Measurements from ENCODE around the gene AMACR. TPM values are rescaled to one million over a fixed set of nuclear protein-coding genes. Genes with fewer than 3 reads are reported as not detected.
"Not testable (repeated sequence)": the region's sequence is repeated elsewhere in the genome, so short reads cannot be mapped to it uniquely, and the experiment has no call there.

AMACR gene
- total RNA-seq, 2 experiments from 2014 or later = 8.6 to 10.1 TPM

- no peak overlapping the region for H3K27ac Mint-ChIP-seq
- H3K27me3 Mint-ChIP-seq (ENCODE audit: low read depth) = no peaks in the 10 kb centered on the region
- no peaks in the 10 kb centered on the region for H3K9me3 Mint-ChIP-seq
- peaks cover 18% of the 10 kb centered on the region for H3K4me1 Mint-ChIP-seq (ENCODE audit: low read depth)
- H3K4me3 Mint-ChIP-seq = no peak overlapping the region
- intact Hi-C loops (cut with micrococcal nuclease) = no loop called here
- DNase-seq = no peak
- CTCF ChIA-PET = interaction anchor here (0.9 to 1.1 kb wide), 2 partner anchors 11 to 42 kb away, joined by 3 to 4 read pairs; no protein-coding TSS in a partner anchor
- no peaks in the 10 kb centered on the region for H3K36me3 Mint-ChIP-seq (ENCODE audit: low read depth)
Measured at GRCh38 chr5:34012791-34013190, 4.9 kb upstream of the AMACR start.

- peaks cover 24% of the 10 kb centered on the region for H3K4me1 Mint-ChIP-seq (ENCODE audit: low read depth)
Measured at GRCh38 chr5:34011536-34011935, 3.7 kb upstream of the AMACR start.

GRCh38 chr5:34010146-34010545 is 2.3 kb upstream of the AMACR start:
- CTCF ChIA-PET; H3K36me3 Mint-ChIP-seq (ENCODE audit: low read depth); H3K9me3 Mint-ChIP-seq; H3K27me3 Mint-ChIP-seq (ENCODE audit: low read depth); H3K4me3 Mint-ChIP-seq; intact Hi-C loops (cut with micrococcal nuclease); DNase-seq; H3K27ac Mint-ChIP-seq: not testable (repeated sequence)
- H3K4me1 Mint-ChIP-seq (ENCODE audit: low read depth) = peaks cover 28% of the 10 kb centered on the region

More at GRCh38 chr5:34011536-34011935, 3.7 kb upstream of the AMACR start:
- H3K27me3 Mint-ChIP-seq (ENCODE audit: low read depth) = no peaks in the 10 kb centered on the region
- CTCF ChIA-PET = interaction anchor here (0.6 kb wide), 1 partner anchor 825 kb away, joined by 3 read pairs; no protein-coding TSS in a partner anchor
- H3K27ac Mint-ChIP-seq = no peak overlapping the region
- no peak overlapping the region for H3K4me3 Mint-ChIP-seq
- no peaks in the 10 kb centered on the region for H3K9me3 Mint-ChIP-seq
- intact Hi-C loops (cut with micrococcal nuclease) = no loop called here
- no peak for DNase-seq
- no peaks in the 10 kb centered on the region for H3K36me3 Mint-ChIP-seq (ENCODE audit: low read depth)

DNA sequence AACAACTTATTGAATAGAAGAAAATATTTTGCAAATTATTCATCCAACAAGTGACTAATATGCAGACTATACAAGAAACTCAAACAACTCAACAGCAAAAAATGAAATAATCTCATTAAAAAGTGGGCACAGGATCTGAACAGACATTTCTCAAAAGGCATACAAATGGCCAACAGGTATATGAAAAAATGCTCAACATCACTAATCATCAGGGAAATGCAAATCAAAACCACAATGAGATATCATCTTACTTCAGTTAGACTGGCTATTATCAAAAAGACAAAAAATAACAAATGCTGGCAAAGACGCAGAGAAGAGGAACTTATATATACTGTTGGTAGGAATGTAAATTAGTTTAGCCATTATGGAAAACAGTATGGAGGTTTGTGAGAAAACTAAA is 1.8 kb upstream of the AMACR start:
- CTCF ChIA-PET = interaction anchor here (1.5 to 2.0 kb wide), 2 partner anchors 13 to 39 kb away, joined by 3 to 7 read pairs; no protein-coding TSS in a partner anchor
- no peak for DNase-seq
- H3K27ac Mint-ChIP-seq = no peak overlapping the region
- peaks cover 26% of the 10 kb centered on the region for H3K4me1 Mint-ChIP-seq (ENCODE audit: low read depth)
- H3K27me3 Mint-ChIP-seq (ENCODE audit: low read depth) = no peaks in the 10 kb centered on the region
- no peak overlapping the region for H3K4me3 Mint-ChIP-seq
- no peaks in the 10 kb centered on the region for H3K36me3 Mint-ChIP-seq (ENCODE audit: low read depth)
- intact Hi-C loops (cut with micrococcal nuclease) = loop anchor here (5.0 to 10.0 kb wide), 3 partner anchors 235 to 918 kb away; partner anchors contain the start of genes DNAJC21 and TTC23L
- no peaks in the 10 kb centered on the region for H3K9me3 Mint-ChIP-seq

- H3K4me3 Mint-ChIP-seq = peak overlapping the region; percentile 75
- peaks cover 26% of the 10 kb centered on the region for H3K4me1 Mint-ChIP-seq (ENCODE audit: low read depth)
- peak overlapping the region; percentile 89 for H3K27ac Mint-ChIP-seq
- no peaks in the 10 kb centered on the region for H3K27me3 Mint-ChIP-seq (ENCODE audit: low read depth)
- H3K36me3 Mint-ChIP-seq (ENCODE audit: low read depth) = peaks cover 3% of the 10 kb centered on the region
- no peak for DNase-seq
- no peaks in the 10 kb centered on the region for H3K9me3 Mint-ChIP-seq
- CTCF ChIA-PET = interaction anchor here (1.0 to 2.0 kb wide), 4 partner anchors 11 to 38 kb away, joined by 3 to 7 read pairs (median 4); no protein-coding TSS in a partner anchor
- intact Hi-C loops (cut with micrococcal nuclease) = loop anchor here (1.0 to 10.0 kb wide), 4 partner anchors 236 to 918 kb away; partner anchors contain the start of genes DNAJC21, TARS1 and TTC23L
Measured at GRCh38 chr5:34008802-34009201, 952 bp upstream of the AMACR start.

GRCh38 chr5:34007201-34007620 is 639 bp downstream of the AMACR start:
- H3K27me3 Mint-ChIP-seq (ENCODE audit: low read depth) = no peaks in the 10 kb centered on the region
- H3K4me3 Mint-ChIP-seq = peak overlapping the region; percentile 75
- CTCF ChIA-PET = no interaction called here
- DNase-seq = no peak
- H3K27ac Mint-ChIP-seq = peak overlapping the region; percentile 89
- H3K4me1 Mint-ChIP-seq (ENCODE audit: low read depth) = peaks cover 26% of the 10 kb centered on the region
- peaks cover 5% of the 10 kb centered on the region for H3K36me3 Mint-ChIP-seq (ENCODE audit: low read depth)
- intact Hi-C loops (cut with micrococcal nuclease) = loop anchor here (2.0 to 10.0 kb wide), 4 partner anchors 32 to 920 kb away; partner anchors contain the start of genes DNAJC21 and TTC23L
- H3K9me3 Mint-ChIP-seq = no peaks in the 10 kb centered on the region

- Mint-ChIP-seq H3K9me3 (no peaks in the 10 kb centered on the region), H3K27me3 (ENCODE audit: low read depth) (no peaks in the 10 kb centered on the region), H3K4me3 (no peak overlapping the region), H3K27ac (no peak overlapping the region), H3K36me3 (ENCODE audit: low read depth) (peaks cover 5% of the 10 kb centered on the region), H3K4me1 (ENCODE audit: low read depth) (peaks cover 26% of the 10 kb centered on the region)
- no peak for DNase-seq
- CTCF ChIA-PET = interaction anchor here (1.2 to 1.3 kb wide), 2 partner anchors 8 to 10 kb away, joined by 7 read pairs; no protein-coding TSS in a partner anchor
- intact Hi-C loops (cut with micrococcal nuclease) = loop anchor here (2.0 to 10.0 kb wide), 4 partner anchors 31 to 922 kb away; partner anchors contain the start of genes DNAJC21 and TTC23L
Measured at GRCh38 chr5:34005681-34006080, 2.2 kb downstream of the AMACR start.

DNA sequence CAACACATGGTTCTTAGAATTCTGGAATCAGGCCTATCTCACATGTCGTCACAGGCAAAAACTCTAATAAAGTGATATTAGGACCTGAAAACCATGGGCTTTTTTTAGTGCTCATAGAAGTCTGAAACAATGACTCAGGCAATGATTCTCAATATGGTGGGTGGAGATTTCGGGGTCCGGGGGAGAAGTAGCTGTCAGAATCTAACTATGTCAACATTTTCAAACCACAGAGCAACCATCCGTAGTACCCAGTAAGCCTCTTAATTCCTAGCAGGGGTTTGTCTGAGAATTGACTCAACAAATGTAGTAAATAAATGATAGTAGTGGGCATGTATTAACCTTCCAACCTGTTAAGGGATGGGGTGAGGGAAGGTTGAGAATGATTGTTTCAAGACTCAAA is 2.6 kb downstream of the AMACR start:
- CTCF ChIA-PET = interaction anchor here (1.2 kb wide), 1 partner anchor 9 kb away, joined by 7 read pairs; no protein-coding TSS in a partner anchor
- no peak overlapping the region for H3K27ac Mint-ChIP-seq
- no peaks in the 10 kb centered on the region for H3K27me3 Mint-ChIP-seq (ENCODE audit: low read depth)
- DNase-seq = no peak
- H3K9me3 Mint-ChIP-seq = no peaks in the 10 kb centered on the region
- no peak overlapping the region for H3K4me3 Mint-ChIP-seq
- H3K4me1 Mint-ChIP-seq (ENCODE audit: low read depth) = peaks cover 26% of the 10 kb centered on the region
- peaks cover 5% of the 10 kb centered on the region for H3K36me3 Mint-ChIP-seq (ENCODE audit: low read depth)
- intact Hi-C loops (cut with micrococcal nuclease) = loop anchor here (5.0 to 10.0 kb wide), 3 partner anchors 240 to 922 kb away; partner anchors contain the start of genes DNAJC21 and TTC23L

DNA sequence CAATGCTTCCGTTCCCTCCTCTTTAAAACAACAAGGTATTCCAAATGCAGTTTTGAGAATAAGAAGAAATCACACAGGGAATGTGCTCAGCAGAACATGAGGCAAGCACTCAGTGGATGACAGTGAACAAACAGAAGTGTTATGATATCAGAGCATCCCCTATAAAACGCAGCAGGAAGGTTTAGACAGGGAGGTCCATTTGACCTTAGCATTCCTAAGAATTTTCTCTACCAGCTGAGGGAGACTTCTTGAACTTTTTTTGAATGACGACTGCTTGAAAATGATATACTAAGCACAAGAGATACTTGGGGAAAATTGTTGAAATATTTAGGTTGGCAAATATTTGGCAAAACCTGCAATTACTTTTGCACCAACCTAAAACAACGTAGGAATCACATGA is 3.9 kb downstream of the AMACR start:
- DNase-seq = no peak
- peaks cover 5% of the 10 kb centered on the region for H3K36me3 Mint-ChIP-seq (ENCODE audit: low read depth)
- CTCF ChIA-PET = no interaction called here
- H3K27me3 Mint-ChIP-seq (ENCODE audit: low read depth) = no peaks in the 10 kb centered on the region
- no peak overlapping the region for H3K4me3 Mint-ChIP-seq
- H3K4me1 Mint-ChIP-seq (ENCODE audit: low read depth) = peaks cover 22% of the 10 kb centered on the region
- H3K27ac Mint-ChIP-seq = no peak overlapping the region
- intact Hi-C loops (cut with micrococcal nuclease) = loop anchor here (10.0 kb wide), 2 partner anchors 241 to 831 kb away; partner anchors contain the start of gene TTC23L
- H3K9me3 Mint-ChIP-seq = no peaks in the 10 kb centered on the region

DNA sequence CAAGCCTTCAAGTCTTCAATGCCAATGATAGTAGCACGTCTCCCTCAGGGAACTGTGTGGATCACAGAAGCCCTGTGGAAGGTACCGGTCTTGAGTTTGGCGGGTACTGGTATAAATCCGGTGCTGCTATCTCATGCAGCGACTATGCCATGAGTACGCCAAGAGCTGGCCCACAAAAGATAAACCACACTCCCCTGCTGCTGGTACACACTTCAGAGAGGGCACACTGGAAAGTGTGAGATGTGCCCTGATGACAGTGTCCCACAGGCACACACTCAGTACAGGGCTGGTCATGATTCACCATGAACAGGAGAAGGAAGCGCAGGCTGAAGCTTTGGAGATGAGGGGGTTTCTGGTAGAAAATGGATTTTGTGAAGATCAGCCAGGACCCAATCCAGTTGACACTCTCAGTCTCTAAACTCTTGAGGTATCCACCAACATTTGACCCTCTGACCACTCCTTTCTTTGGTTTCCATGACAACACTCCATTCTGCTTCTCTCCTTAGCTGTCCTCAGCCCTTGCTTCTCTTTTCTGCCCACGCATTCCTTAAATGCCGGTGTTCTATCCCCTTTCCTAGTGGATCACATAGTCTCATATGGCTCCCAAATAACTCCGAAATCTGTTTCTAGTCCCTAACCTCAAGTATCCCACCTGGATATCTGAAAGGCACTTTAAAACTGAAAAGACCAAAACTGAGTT is 5.1 kb downstream of the AMACR start:
- Mint-ChIP-seq H3K4me1 (ENCODE audit: low read depth) (peaks cover 18% of the 10 kb centered on the region), H3K9me3 (no peaks in the 10 kb centered on the region), H3K27ac (no peak overlapping the region), H3K27me3 (ENCODE audit: low read depth) (no peaks in the 10 kb centered on the region), H3K36me3 (ENCODE audit: low read depth) (peaks cover 5% of the 10 kb centered on the region), H3K4me3 (no peak overlapping the region)
- CTCF ChIA-PET = no interaction called here
- intact Hi-C loops (cut with micrococcal nuclease) = loop anchor here (10.0 kb wide), 2 partner anchors 242 to 832 kb away; partner anchors contain the start of gene TTC23L
- DNase-seq = no peak

GRCh38 chr5:34001241-34001841 is 6.5 kb downstream of the AMACR start:
- Mint-ChIP-seq H3K27me3 (ENCODE audit: low read depth) (no peaks in the 10 kb centered on the region), H3K9me3 (no peaks in the 10 kb centered on the region), H3K4me1 (ENCODE audit: low read depth) (peaks cover 14% of the 10 kb centered on the region), H3K27ac (no peak overlapping the region), H3K36me3 (ENCODE audit: low read depth) (peaks cover 9% of the 10 kb centered on the region), H3K4me3 (no peak overlapping the region)
- DNase-seq = no peak
- intact Hi-C loops (cut with micrococcal nuclease) = loop anchor here (10.0 kb wide), 2 partner anchors 243 to 833 kb away; partner anchors contain the start of gene TTC23L
- CTCF ChIA-PET = interaction anchor here (0.7 to 0.8 kb wide), 2 partner anchors 12 to 31 kb away, joined by 3 to 4 read pairs; no protein-coding TSS in a partner anchor

- intact Hi-C loops (cut with micrococcal nuclease) = loop anchor here (10.0 kb wide), 2 partner anchors 245 to 835 kb away; partner anchors contain the start of gene TTC23L
- H3K9me3 Mint-ChIP-seq = no peaks in the 10 kb centered on the region
- no peaks in the 10 kb centered on the region for H3K27me3 Mint-ChIP-seq (ENCODE audit: low read depth)
- H3K27ac Mint-ChIP-seq = no peak overlapping the region
- peaks cover 14% of the 10 kb centered on the region for H3K36me3 Mint-ChIP-seq (ENCODE audit: low read depth)
- no peak overlapping the region for H3K4me3 Mint-ChIP-seq
- H3K4me1 Mint-ChIP-seq (ENCODE audit: low read depth) = peaks cover 3% of the 10 kb centered on the region
- CTCF ChIA-PET = no interaction called here
- no peak for DNase-seq
Measured at GRCh38 chr5:33999978-34000377, 7.9 kb downstream of the AMACR start.
